ENCODE data around the gene AUH. TPM values are rescaled to one million over a fixed set of nuclear protein-coding genes. Genes with fewer than 3 reads are reported as not detected.

The AUH gene
- total and polyA plus RNA-seq, 10 of the 15 experiments (the other 5 are each of a cell fraction or from before 2014, with no cell fraction given): 1.7 to 7.3 (median 4.6) TPM

GRCh38 chr9:91239367-91240111 is 122.2 kb downstream of the AUH start:
- CTCF ChIA-PET: no interaction called here
- TF ChIP-seq ZBTB40 (IDR thresholded peaks at IDR 0.05; ENCODE audit: borderline replicate concordance) (no peak), SMARCA5 (IDR thresholded peaks at IDR 0.05) (no peak), RUNX3 (IDR thresholded peaks at IDR 0.05; ENCODE audit: low read length) (no peak), ELK1 (IDR thresholded peaks at IDR 0.05; ENCODE audit: low read depth, low read length) (no peak), ZNF622 (IDR thresholded peaks at IDR 0.05) (no peak), CEBPB (IDR thresholded peaks at IDR 0.05; ENCODE audit: borderline replicate concordance in 1 of 2, low read depth in 2 of 2, low read length in 2 of 2) (no peak), CEBPZ (IDR thresholded peaks at IDR 0.05; ENCODE audit: low read depth, low read length) (no peak), ATF2 (IDR thresholded peaks at IDR 0.05; ENCODE audit: low read length) (no peak), SIN3A (IDR thresholded peaks at IDR 0.05; ENCODE audit: low read depth, low read length) (no peak), ZSCAN29 (IDR thresholded peaks at IDR 0.05) (no peak), BRCA1 (IDR thresholded peaks at IDR 0.05; ENCODE audit: low read depth, low read length) (no peak), FOXM1 (IDR thresholded peaks at IDR 0.05; ENCODE audit: low read depth, low read length) (no peak), YY1 (IDR thresholded peaks at IDR 0.05; ENCODE audit: low read depth, low read length) (no peak)

More at GRCh38 chr9:91239367-91240111, 122.2 kb downstream of the AUH start:
- Histone ChIP-seq H3K4me3 (no peak overlapping the region), H3K79me2 (ENCODE audit: control insufficient read depth, insufficient read depth, low read length) (no peaks in the 10 kb centered on the region), H3K9ac (ENCODE audit: control insufficient read depth, insufficient read depth, low read length) (no peak overlapping the region), H3K36me3 (ENCODE audit: control insufficient read depth in 2 of 2, insufficient read depth in 2 of 2, low read length in 1 of 2) (no peaks in the 10 kb centered on the region), H3K9me3 (replicated peaks; ENCODE audit: control insufficient read depth, insufficient read depth, low read length) (no peaks in the 10 kb centered on the region), H3K27ac (ENCODE audit: control insufficient read depth, insufficient read depth) (no peak overlapping the region), H3K27me3 (replicated peaks in 1 of 2; ENCODE audit: control insufficient read depth in 2 of 2, insufficient read depth in 2 of 2, low read length in 1 of 2) (no peaks in the 10 kb centered on the region), H4K20me1 (ENCODE audit: control insufficient read depth, insufficient read depth) (no peaks in the 10 kb centered on the region), H3K4me1 (ENCODE audit: control insufficient read depth, insufficient read depth, low read length) (no peaks in the 10 kb centered on the region), H2AFZ (ENCODE audit: control insufficient read depth, low read depth, low read length) (no peak overlapping the region), H3K4me2 (ENCODE audit: control insufficient read depth, insufficient read depth) (no peak overlapping the region)
- ATAC-seq (no peak), DNase-seq (ENCODE audit: low read depth, low spot score) (no peak), FAIRE-seq (no peak)
- in situ Hi-C loops (cut with MboI) (no loop called here), intact Hi-C loops (cut with micrococcal nuclease; ENCODE audit: unreplicated experiment) (no loop called here)
- BruUV-seq (replicated peaks): no TSS peak
- 77% methylated on average over 5 of the region's 5 CpGs for WGBS (ENCODE audit: insufficient coverage, insufficient replicate concordance, low lambda C conversion rate, missing lambda C conversion rate)
- SMC1A ChIA-PET (ENCODE audit: uncharacterized antibody, unreplicated experiment): no interaction called here
- POLR2A ChIA-PET: no interaction called here
- RAD21 ChIA-PET (ENCODE audit: unreplicated experiment): no interaction called here
